ENCODE data around the gene PXDN. TPM values are rescaled to one million over a fixed set of nuclear protein-coding genes. Genes with fewer than 3 reads are reported as not detected.
"Not testable (repeated sequence)": the region's sequence is repeated elsewhere in the genome, so short reads cannot be mapped to it uniquely, and the experiment has no call there.

The PXDN gene
- total RNA-seq, 8 experiments from 2014 or later, result 0.46 to 80.9 (median 45.0) TPM

GRCh38 chr2:1706089-1706841, 38.0 kb downstream of the PXDN start:
- in situ Hi-C loops (cut with MboI; ENCODE audit: low pct_unique_long_range_greater_than_20kb in 2 of 9, low sequenced_read_pairs in 9 of 9, unreplicated experiment in 9 of 9); ATAC-seq (replicated peaks in 6 of 8); H3K4me3 ChIP-seq; H3K27ac ChIP-seq: not testable (repeated sequence)
- WGBS, 10 experiments, result 40 to 100% (median 94%) methylated on average over 1 to 3 of the region's 15 CpGs; no CpG with 5 or more reads in 4 of the 10 experiments
- peaks cover 16 to 24% of the 10 kb centered on the region in 2 donors for H3K4me1 ChIP-seq (replicated peaks in 1 of 2)

DNA sequence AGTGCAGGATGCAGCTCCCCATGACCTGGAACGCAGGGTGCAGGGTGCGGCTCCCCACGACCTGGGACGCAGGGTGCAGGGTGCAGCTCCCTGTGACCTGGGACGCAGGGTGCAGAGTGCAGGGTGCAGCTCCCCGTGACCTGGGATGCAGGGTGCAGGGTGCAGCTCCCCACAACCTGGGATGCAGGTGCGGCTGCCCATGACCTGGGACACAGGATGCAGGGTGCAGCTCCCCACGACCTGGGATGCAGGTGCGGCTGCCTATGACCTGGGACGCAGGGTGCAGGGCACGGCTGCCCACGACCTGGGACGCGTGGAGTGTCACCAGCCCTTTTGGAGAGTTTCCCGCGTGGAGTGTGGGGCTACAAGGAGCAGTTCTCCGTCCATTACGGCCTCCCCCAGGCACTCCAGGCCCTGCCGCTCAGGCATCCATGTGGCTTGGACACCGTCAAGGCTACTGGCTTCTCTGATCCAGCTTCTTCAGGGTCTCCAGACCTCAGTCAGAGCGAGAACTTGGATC, 38.7 kb downstream of the PXDN start:
- no peak for ATAC-seq (replicated peaks in 6 of 8)
- Histone ChIP-seq H3K4me1 (replicated peaks in 1 of 2) (peaks cover 16 to 24% of the 10 kb centered on the region in 2 donors), H3K27ac (no peak overlapping the region), H3K4me3 (no peak overlapping the region)
- in situ Hi-C loops (cut with MboI; ENCODE audit: low pct_unique_long_range_greater_than_20kb in 2 of 9, low sequenced_read_pairs in 9 of 9, unreplicated experiment in 9 of 9), result no loop called here
- 80 to 100% (median 100%) methylated on average over 1 to 3 of the region's 21 CpGs; no CpG with 5 or more reads in 7 of the 10 experiments for WGBS, 10 experiments

DNA sequence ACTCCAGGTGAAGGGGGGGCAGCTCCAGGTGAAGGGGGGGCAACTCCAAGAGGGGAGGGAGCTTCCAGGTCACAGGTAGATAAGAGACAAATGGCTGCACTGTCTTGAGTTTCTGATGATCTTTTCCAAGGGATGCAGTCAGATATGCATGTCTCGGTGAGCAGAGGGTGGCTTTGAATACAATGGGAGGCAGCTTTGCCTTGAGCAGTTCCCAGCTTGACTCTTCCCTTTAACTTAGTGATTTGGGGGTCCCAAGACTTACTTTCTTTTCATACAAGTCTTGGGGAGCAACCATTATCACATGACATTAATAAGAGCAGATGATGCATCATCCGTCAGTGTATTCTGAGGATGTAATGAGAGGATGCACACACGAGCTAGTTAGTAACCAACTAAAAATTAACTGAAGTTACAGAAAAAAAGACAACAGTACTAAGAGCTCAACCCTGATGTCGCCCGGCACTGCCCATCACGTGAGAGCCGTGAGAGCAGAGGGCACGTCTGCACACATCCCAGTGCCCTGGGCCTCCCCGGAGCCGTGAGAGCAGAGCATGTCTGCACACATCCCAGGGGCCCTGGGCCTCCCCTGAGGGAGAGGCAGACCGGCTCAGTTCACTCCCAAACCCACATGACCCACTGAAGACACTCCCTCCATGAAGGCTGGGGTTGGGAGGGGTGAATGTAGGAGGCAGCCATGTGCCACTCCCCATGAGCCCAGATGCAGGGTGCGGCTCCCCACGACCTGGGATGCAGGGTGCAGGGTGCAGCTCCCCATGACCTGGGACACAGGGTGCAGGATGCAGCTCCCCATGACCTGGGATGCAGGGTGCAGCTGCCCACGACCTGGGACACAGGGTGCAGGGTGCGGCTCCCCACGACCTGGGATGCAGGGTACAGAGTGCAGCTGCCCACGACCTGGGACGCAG, 39.4 kb downstream of the PXDN start:
- in situ Hi-C loops (cut with MboI; ENCODE audit: low pct_unique_long_range_greater_than_20kb in 2 of 9, low sequenced_read_pairs in 9 of 9, unreplicated experiment in 9 of 9), result no loop called here
- peak in 7 of 8 experiments; percentile 60 to 90 (median 84) for ATAC-seq (replicated peaks in 6 of 8)
- 0 to 88% (median 56%) methylated on average over 1 to 7 of the region's 18 CpGs; no CpG with 5 or more reads in 4 of the 10 experiments for WGBS, 10 experiments

GRCh38 chr2:1702186-1702565, 42.1 kb downstream of the PXDN start:
- no peak for ATAC-seq (replicated peaks in 6 of 8)
- H3K4me1 ChIP-seq (replicated peaks in 1 of 2), result peaks cover 5 to 13% of the 10 kb centered on the region in 2 donors
- H3K27ac ChIP-seq, result no peak overlapping the region
- 73 to 100% (median 100%) methylated on average over 1 to 2 of the region's 7 CpGs; no CpG with 5 or more reads in 5 of the 10 experiments for WGBS, 10 experiments
- in situ Hi-C loops (cut with MboI; ENCODE audit: low pct_unique_long_range_greater_than_20kb in 2 of 9, low sequenced_read_pairs in 9 of 9, unreplicated experiment in 9 of 9), result no loop called here
- no peak overlapping the region for H3K4me3 ChIP-seq

More for the DNA sequence above, 39.4 kb downstream of the PXDN start:
- H3K4me1 ChIP-seq (replicated peaks in 1 of 2), result peaks cover 16 to 24% of the 10 kb centered on the region in 2 donors
- H3K4me3 ChIP-seq, result no peak overlapping the region
- H3K27ac ChIP-seq, result no peak overlapping the region

DNA sequence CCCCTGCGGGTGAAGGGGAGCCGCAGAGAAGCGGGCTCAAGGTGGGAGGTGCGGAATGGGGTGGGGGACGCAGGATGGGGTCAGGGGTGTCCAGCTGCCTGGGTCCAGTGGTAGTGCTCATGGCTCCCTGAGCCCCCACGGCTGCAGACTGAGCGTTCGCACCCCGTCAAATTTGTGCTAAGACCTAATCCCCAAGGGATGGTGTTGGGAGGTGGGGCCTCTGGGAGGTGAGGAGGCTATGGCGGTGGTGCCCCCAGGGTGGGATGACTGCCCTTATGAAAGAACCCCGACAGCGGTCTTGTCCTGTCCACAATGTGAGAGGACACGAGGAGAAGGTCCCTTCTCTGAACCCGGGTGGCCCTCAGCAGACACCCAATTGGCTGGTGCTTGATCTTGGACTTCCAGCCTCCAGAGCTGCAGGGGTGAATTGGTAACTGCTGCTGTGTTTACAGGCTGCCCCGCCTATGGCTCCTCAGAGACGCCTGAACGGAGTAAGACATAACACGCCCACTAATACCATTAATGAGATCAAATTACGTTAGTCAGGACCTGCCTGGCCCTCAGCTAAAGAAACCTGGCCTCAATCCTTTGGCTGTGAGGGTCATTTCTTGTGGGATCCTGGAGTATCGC, 42.6 kb downstream of the PXDN start:
- Histone ChIP-seq H3K27ac (no peak overlapping the region), H3K4me3 (no peak overlapping the region), H3K4me1 (replicated peaks in 1 of 2) (peaks cover 5 to 13% of the 10 kb centered on the region in 2 donors)
- ATAC-seq (replicated peaks in 6 of 8), result peak in 3 of 8 experiments; percentile 34 to 75 (median 56)
- in situ Hi-C loops (cut with MboI; ENCODE audit: low pct_unique_long_range_greater_than_20kb in 2 of 9, low sequenced_read_pairs in 9 of 9, unreplicated experiment in 9 of 9), result no loop called here
- 36 to 83% (median 73%) methylated on average over 2 to 4 of the region's 20 CpGs; no CpG with 5 or more reads in 5 of the 10 experiments for WGBS, 10 experiments

DNA sequence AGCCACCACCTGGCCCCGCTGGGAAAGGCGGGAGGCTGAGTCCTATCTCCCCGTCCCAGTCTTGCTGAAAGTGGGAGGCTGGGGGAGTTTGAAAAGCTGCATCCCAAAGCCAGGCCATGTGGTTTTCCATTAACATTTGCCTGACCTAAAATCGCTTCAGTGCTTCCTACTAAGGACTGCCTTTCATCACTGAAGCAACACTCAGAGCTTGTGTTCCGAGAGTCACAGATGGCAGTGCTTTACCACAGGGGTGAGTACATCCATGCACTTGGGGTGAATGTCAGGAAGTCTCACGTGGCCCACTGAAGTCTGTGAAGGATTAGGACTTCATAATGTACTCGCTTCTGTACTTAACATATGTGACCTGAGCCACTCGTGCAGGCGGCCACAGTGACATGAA, 43.3 kb downstream of the PXDN start:
- H3K4me1 ChIP-seq (replicated peaks in 1 of 2), result peaks cover 2 to 10% of the 10 kb centered on the region in 2 donors
- in situ Hi-C loops (cut with MboI; ENCODE audit: low pct_unique_long_range_greater_than_20kb in 2 of 9, low sequenced_read_pairs in 9 of 9, unreplicated experiment in 9 of 9), result no loop called here
- no peak overlapping the region for H3K4me3 ChIP-seq
- 67 to 100% (median 83%) methylated on average over 1 to 6 of the region's 9 CpGs; no CpG with 5 or more reads in 2 of the 10 experiments for WGBS, 10 experiments
- H3K27ac ChIP-seq, result no peak overlapping the region
- no peak for ATAC-seq (replicated peaks in 6 of 8)

- 59 to 96% (median 84%) methylated on average over 1 to 8 of the region's 10 CpGs; no CpG with 5 or more reads in 3 of the 10 experiments for WGBS, 10 experiments
- ATAC-seq (replicated peaks in 6 of 8); H3K27ac ChIP-seq; in situ Hi-C loops (cut with MboI; ENCODE audit: low pct_unique_long_range_greater_than_20kb in 2 of 9, low sequenced_read_pairs in 9 of 9, unreplicated experiment in 9 of 9); H3K4me1 ChIP-seq (replicated peaks in 1 of 2); H3K4me3 ChIP-seq: not testable (repeated sequence)
Observed at GRCh38 chr2:1700427-1700826, 43.9 kb downstream of the PXDN start.

DNA sequence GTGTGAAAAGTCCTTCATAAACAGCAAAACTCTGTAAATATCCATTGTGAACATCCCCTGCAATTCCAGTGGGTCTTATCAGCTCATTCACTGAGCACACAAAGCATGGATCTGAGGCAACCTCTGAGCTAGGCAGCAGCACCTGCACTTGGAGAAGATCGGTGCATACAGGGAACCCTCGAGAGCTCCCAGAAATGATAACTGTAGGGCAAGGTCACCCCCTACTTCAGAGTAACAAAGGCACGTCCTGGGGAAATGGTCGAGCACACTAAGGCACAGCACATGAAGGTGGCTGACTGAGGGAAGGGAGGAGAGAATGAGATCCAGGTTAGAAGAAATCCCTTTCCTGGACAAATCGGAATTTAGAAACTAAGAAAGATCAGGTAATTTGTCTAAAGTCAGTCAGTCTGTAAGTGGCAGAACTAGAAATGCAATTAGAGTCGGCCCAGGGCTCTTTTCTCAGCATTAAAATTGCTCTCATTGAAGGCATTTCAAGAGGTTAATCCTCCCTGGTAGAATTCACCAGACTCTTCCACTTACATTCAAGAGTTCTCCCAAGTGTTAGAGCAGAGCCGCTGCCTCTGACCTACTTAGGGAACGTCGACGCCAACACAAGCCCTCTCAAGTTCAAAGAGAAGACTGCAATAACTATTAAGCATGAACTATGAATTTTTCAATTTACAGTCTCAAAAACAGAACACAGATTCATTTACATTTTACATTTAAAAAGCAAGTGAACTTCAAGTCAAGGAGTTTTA, 45.9 kb downstream of the PXDN start:
- 17 to 89% (median 70%) methylated on average over 1 to 7 of the region's 10 CpGs; no CpG with 5 or more reads in 1 of the 10 experiments for WGBS, 10 experiments
- Histone ChIP-seq H3K4me3 (no peak overlapping the region), H3K27ac (no peak overlapping the region), H3K4me1 (replicated peaks in 1 of 2) (peaks cover 0 to 2% of the 10 kb centered on the region in 2 donors)
- in situ Hi-C loops (cut with MboI; ENCODE audit: low pct_unique_long_range_greater_than_20kb in 2 of 9, low sequenced_read_pairs in 9 of 9, unreplicated experiment in 9 of 9), result no loop called here
- ATAC-seq (replicated peaks in 6 of 8), result no peak

DNA sequence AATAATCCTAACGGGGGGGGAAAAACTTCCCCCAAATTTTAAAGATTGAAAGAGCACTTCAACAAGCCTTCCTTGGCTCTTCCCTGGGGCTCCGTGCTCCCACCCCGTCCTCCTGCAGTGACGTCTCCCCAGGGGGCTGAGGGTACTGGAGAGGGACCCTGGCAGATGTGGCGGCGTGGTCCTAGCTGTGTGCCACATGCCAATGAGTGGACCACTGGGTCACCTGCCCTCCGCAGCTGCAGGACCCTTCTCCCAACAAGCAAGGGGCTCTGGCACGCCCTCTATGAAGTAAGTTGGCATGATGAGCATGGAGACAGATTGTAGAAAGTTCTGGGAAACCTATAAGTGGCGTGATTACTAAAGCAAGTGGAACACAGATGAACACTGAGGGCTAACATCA, 46.7 kb downstream of the PXDN start:
- Histone ChIP-seq H3K27ac (no peak overlapping the region), H3K4me1 (replicated peaks in 1 of 2) (peaks cover 0 to 2% of the 10 kb centered on the region in 2 donors), H3K4me3 (no peak overlapping the region)
- in situ Hi-C loops (cut with MboI; ENCODE audit: low pct_unique_long_range_greater_than_20kb in 2 of 9, low sequenced_read_pairs in 9 of 9, unreplicated experiment in 9 of 9), result no loop called here
- ATAC-seq (replicated peaks in 6 of 8), result no peak
- 57 to 100% (median 96%) methylated on average over 1 to 6 of the region's 9 CpGs; no CpG with 5 or more reads in 4 of the 10 experiments for WGBS, 10 experiments

DNA sequence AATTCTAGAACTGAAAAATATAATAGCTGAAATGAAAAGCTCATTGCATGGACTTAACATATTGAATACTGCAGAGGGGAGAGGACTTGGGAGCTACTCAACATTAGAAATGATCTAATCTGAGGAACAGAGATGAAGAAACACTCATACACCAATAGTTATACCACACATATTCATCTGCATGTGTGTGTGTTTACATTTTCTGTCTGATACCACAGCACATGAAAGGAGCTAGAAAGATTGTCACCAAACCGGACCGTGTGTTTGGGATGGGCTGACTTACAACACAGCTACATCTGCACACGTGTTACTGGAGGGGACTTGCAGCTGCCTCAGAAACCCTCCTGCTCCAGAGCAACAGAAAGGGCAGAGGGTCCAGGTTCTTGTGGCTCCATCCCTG, 47.8 kb downstream of the PXDN start:
- in situ Hi-C loops (cut with MboI; ENCODE audit: low pct_unique_long_range_greater_than_20kb in 2 of 9, low sequenced_read_pairs in 9 of 9, unreplicated experiment in 9 of 9), result no loop called here
- 90 to 100% methylated on average over 1 to 2 of the region's 3 CpGs; no CpG with 5 or more reads in 8 of the 10 experiments for WGBS, 10 experiments
- H3K4me1 ChIP-seq (replicated peaks in 1 of 2), result peaks cover 0 to 2% of the 10 kb centered on the region in 2 donors
- ATAC-seq (replicated peaks in 6 of 8), result no peak
- H3K4me3 ChIP-seq, result no peak overlapping the region
- H3K27ac ChIP-seq, result no peak overlapping the region

- Histone ChIP-seq H3K27ac (no peak overlapping the region), H3K4me1 (replicated peaks in 1 of 2) (peaks cover 0 to 2% of the 10 kb centered on the region in 2 donors), H3K4me3 (no peak overlapping the region)
- ATAC-seq (replicated peaks in 6 of 8), result peak in 1 of 8 experiments; percentile 32
- WGBS, 10 experiments, result 50 to 100% (median 78%) methylated on average over 2 to 14 of the region's 25 CpGs; no CpG with 5 or more reads in 4 of the 10 experiments
- in situ Hi-C loops (cut with MboI; ENCODE audit: low pct_unique_long_range_greater_than_20kb in 2 of 9, low sequenced_read_pairs in 9 of 9, unreplicated experiment in 9 of 9), result no loop called here
Observed at GRCh38 chr2:1694371-1695271, 49.7 kb downstream of the PXDN start.
